ENCODE results near the gene LIMK2.
"Not testable (repeated sequence)": the region's sequence is repeated elsewhere in the genome, so short reads cannot be mapped to it uniquely, and the experiment has no call there.

LIMK2 gene

DNA sequence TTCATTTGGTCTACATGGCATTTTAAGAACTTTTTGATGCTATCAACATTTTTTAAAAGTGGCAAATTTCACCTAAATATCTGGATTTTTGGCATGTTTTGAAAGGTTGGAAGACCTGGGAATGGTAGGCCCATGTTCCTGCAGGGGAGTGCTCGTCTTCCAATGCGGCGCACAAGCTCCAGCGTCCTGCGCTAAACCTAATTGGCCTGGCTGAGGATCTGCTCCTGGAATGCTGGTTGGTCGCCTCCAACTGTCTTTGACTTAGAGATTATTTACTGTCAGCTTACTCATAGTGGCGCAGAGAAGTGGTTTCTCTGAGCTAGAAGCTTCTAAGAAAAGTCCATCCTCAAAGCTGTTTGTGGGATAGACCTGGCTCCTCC lies 626 bp upstream of the LIMK2 start:
- DNase-seq (ENCODE audit: low spot score), result no peak

DNA sequence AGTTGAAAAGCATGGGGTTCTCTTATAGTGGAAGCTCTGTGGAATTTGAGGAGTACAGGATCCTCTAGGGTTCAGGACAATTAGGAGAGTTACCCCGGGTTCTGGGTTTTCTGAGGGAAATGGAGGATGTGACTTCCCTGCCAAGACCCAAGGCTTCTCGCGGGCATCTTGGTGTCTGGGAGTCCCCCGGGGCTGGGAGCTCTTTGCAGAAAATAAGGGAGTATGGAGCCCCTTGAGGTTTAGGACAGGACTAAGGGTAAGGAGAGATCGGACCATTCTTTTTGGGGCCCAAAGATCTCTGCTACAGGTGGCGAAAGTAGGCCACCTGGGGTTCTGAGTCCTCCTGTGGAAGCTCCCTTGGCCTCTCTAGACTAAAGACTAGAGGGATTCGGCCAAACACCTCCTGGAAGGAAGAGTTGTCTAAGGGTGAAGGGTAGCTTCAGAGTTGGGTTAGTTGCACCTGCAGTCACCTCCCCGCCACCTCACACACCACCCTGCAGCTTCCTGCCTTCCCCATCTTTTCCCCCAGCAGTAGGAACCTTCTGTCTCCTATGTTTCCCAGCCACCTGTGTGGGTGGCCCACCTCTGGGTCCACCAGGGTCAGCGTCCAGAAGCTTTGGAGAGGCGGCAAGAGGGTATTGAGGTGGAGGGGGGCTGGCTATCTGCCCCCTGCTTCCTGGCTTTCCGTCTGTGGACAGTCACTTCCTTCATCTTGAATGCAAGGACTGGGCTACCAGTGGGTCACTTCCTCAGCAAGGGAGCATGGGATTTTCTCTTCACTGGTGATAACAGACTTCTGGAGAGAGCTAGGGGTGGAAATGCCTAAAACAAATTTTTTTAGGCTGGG lies 908 bp downstream of the LIMK2 start:
- peak; percentile 15 for DNase-seq (ENCODE audit: low spot score)

DNA sequence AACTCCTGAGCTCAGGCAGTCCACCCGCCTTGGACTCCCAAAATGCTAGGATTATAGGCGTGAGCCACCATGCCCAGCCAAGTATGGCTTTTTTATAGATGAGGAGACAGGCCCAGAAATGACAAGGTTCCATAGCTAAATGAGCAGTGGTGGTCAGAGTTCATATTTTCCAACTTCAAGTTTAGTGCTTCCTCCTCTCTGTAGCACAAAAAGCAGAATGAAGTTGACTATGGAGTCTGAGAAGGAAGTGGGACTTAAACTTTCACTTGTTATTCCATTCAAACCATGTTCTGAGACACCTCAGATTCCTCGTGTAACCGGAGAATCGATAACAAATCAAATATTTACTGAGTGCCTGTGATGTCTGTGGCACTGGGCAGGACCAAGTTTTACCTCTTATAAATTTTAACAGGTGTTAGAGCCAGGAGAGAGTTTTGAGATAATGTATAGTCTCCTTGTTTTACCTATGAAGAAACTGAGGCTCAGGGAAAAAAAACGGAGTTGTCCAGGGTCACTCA lies 3.0 kb downstream of the LIMK2 start:
- DNase-seq (ENCODE audit: low spot score), result no peak

DNA sequence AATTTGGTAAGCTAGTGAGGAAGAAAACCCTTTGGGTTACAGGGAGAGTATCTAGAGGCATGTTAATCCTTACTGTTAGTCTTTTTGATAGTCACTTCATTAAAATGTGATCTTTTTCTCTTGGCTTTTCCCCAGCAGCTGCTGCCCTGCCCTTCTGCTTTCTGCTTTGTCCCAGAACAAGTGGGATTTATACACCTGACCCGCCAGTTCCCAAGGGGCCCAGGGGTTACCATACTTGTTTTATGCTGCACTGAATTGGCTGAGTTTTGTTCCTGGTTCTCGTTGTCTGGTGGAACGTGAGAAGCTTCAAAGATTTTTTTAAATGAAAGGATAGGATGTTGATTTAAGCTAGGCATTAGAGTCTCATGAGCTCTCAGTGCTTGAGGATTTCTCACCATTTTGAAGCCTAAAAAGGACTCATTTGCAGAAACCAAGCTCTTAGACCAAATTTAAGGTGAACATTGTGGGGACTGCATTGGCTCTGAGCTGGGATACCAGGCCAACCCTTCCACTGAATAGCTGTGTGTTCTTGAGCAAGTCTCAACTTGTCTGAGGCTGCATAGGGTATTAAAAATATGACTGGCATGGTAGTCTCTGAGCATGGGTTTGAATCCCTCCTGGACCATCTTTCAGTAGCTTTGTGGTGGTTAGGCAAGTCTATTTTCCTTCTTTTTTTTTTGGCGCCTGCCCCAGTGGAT lies 6.6 kb downstream of the LIMK2 start:
- DNase-seq (ENCODE audit: low spot score), result no peak

DNA sequence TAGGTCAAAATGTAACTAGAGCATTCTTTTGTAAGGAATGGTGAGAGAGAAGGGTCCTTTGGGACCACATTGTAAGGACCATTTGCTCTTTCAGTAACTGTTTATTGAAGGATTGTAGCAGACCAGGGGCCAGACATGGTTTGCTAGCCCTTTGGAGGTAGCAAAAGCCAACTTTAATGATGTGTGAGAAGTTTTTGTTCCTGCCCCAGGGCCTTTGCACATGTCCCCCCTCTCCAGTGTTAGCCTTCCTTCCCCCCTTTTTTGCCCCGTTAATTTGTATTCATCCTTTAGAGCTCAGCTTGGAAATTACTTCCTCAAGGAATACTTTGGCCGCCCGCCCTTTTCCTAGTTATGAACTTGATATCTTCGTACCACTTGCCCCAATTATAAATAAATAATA lies 9.0 kb downstream of the LIMK2 start:
- DNase-seq (ENCODE audit: low spot score), result no peak

DNA sequence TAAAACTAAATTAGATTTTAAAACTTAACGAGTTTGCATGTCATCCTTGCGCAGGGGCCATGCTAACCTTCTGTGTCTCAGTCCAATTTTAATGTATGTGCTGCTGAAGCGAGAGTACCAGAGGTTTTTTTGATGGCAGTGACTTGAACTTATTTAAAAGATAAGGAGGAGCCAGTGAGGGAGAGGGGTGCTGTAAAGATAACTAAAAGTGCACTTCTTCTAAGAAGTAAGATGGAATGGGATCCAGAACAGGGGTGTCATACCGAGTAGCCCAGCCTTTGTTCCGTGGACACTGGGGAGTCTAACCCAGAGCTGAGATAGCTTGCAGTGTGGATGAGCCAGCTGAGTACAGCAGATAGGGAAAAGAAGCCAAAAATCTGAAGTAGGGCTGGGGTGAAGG lies 10.6 kb downstream of the LIMK2 start:
- no peak for DNase-seq (ENCODE audit: low spot score)

DNA sequence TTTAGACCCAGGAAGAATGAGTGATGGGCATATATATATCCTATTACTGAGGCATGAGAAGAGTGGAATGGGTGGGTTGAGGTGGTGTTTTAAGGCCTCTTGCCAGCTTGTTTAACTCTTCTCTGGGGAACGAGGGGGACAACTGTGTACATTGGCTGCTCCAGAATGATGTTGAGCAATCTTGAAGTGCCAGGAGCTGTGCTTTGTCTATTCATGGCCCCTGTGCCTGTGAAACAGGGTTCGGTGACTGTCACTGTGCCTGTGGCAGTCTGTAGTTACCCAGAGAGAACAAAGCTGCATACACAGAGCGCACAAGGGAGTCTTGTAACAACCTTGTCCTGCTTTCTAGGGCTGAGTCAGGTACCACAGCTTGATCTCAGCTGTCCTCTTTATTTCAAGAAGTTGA lies 11.7 kb downstream of the LIMK2 start:
- no peak for DNase-seq (ENCODE audit: low spot score)

DNA sequence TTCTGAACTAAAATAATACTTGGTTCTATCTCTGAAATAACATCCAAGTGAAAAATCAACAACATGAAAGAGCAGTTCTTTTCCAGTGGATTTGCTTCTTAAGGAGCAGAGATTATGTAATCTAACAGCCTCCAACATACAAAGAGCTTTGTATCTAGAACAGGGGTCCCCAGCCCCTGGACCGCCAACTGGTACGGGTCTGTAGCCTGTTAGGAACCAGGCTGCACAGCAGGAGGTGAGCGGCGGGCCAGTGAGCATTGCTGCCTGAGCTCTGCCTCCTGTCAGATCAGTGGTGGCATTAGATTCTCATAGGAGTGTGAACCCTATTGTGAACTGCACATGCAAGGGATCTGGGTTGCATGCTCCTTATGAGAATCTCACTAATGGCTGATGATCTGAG lies 12.6 kb downstream of the LIMK2 start:
- not testable (repeated sequence) for DNase-seq (ENCODE audit: low spot score)

DNA sequence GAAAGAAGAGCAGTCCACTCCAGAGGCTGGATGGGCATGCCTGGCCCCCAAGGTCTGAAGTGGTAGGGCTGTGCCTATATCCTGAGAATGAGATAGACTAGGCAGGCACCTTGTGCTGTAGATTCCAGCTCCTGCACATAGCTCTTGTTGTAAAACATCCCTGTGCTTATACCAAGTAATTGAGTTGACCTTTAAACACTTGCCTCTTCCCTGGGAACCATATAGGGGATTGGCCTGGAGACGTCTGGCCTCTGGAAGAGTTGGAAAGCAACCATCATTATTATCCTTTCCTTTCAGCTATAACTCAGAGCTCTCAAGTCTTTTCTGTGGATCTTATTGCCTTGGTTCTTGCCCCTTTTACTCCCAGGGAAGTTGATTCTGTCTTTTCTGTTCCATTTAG lies 15.1 kb downstream of the LIMK2 start:
- no peak for DNase-seq (ENCODE audit: low spot score)

DNA sequence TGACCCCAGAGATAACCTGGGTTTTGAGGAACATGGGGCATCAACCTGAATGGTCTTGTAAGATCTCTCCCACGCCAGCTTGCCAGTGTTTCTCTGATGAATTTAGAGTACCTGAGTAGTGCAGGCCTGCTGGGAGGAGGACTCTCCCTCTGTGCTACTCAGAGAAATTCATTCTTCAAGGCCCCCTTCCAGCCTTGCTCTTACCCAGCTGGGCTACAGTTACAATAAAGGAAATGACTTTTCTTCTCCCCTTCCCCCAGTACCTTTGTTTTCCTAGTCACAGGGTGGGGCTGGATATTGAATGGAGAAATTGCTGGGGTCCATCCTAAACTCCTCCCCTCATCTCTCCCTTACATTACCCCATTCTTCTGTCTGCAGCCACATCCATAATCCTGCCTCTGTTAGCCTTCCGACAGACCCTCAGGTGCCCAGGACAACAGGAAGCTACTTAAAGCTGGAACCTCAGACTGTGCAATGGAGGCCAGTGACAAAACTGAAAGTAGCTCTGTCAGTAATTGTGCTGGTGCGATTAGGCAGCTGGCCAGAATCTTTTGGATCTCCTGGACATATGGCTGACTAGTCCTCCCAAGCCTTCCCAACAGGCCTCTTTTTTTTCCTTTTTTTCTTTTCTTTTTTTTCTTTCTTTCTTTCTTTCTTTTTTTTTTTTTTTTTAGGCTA lies 17.4 kb downstream of the LIMK2 start:
- DNase-seq (ENCODE audit: low spot score), result peak; percentile 19

DNA sequence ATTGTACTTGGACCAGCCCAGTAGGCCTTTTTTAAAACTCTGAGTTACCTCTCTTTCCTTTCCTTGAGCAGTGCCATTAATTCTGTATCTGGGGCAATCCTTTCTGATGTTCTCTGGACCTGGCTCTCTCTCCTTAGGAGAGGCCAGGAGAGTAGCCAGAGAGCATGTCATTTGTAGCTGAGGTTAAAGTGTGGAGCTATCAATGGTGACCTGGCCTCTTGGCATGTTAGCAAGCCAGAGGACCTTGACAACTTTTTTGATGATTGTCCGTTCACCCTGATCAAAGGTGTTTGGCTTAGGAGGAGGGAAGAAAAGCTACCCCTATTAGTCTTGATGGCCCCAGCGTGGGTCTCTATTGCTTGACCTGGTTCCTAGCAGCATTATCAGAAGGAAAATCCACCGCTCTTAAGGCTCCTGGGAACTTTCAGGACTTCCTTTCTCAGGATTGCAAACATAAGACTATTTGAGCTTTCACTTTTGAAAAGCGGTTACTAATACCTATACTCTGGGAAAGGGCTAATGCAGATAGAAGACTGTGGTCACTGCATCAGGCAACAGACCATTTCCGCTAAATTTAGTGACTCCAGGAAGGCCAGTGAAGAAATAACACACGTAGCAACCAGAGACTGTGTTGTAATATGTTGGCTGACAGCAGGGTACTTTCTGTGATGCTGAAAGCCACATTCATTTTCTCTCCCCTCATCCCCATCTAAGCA lies 18.2 kb downstream of the LIMK2 start:
- no peak for DNase-seq (ENCODE audit: low spot score)

DNA sequence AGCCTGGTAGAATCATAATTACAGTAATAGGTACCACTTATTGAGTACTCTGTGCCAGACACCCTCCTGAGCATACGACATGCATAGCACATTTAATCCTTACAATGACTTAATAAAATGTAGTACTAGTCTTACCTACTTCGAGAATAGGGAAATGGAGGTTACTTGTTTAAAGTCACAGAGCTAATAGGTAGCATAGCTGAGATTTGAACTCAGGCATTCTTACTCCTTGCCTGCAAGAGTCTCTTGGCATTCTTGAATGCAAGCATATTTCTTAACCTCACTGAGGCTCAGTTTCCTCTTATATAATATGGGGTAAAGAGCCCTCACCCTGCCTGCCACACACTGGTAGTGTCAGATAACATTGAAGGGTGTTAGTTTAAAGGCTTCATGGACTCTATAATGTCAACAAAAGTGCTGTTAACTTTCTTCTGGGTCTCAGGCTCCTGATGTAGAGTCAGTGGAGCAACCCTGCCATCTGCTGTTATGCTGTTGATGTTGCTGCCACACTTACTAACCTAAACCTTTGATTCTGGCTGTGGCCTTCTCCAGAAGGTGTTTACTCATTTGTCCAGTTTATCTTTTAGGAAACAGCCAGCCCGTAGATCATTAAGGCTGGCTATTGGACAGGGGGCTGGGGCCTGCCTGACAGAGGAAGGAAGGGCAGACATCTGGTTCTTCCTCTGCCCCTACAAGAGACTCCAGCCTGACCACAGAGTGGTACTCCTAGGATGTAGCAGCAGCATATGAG lies 18.9 kb downstream of the LIMK2 start:
- peak; percentile 66 for DNase-seq (ENCODE audit: low spot score)

DNA sequence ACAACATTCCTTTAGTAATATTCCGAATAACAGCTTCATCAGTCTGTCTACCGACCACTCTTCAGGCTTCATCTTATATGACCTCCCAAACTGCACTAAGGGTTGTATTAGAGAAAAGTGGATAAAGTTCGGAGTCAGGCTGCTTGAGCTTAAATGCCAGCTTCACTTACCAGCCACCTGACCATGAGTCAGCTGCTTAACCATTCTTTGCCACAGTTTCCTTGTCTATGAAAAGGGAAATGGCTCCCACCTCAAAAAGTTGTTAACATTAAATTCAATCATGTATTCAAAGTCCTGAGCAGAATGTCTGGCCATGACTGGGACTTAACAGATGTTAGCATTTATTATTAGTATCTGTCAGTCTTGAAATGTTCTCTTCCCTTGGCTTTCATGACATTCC lies 20.9 kb downstream of the LIMK2 start:
- DNase-seq (ENCODE audit: low spot score), result no peak

DNA sequence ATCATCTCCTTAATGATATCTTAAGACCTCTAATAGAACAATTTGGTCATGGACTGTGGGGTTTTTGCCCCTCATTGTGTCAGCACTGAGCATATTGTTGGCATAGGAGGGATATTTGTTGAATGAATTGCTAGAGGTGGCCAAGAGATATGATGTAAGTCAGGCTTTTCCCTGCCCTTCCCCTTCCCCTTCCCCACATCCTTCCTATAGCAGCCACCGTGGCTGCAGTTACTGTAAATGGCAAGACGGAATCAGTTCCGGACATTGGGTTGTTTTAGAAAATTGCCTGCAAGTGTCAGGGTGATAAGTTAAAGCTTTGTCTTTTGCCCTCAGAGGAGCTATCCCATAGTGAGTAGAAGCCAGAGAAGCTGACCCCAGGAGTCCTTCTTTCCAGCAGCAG lies 23.0 kb downstream of the LIMK2 start:
- no peak for DNase-seq (ENCODE audit: low spot score)

DNA sequence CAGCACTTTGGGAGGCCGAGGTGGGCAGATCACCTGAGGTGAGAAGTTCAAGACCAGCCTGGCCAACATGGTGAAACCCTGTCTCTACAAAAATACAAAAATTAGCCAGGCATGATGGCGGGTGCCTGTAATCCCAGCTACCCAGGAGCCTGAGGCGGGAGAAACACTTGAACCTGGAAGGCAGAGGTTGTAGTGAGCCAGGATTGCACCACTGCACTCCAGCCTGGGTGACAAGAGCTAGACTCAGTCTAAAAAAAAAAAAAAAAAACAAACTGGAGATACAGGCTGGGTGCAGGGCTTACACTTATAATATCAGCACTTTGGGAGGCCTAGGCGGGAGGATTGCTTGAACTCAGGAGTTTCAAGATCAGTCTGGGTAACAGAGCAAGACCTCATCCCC lies 23.9 kb downstream of the LIMK2 start:
- DNase-seq (ENCODE audit: low spot score), result not testable (repeated sequence)

DNA sequence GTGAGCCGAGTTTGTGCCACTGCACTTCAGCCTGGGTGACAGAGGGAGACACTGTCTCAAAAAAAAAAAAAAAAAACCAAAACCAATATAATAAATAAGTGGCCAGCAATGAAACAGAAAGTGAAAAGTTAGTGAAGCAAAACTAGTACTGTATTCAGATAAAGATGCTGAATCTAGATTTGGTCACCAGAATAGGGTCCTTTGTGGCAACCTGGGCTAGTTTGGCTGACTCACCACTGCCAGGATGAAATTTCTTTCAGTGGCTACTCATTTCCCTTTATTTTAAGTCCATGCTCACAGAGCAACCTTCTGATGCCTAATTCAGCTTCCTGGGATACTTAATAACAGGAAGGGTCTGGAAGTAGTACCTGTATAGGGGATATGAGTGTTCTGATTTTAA lies 26.0 kb downstream of the LIMK2 start:
- DNase-seq (ENCODE audit: low spot score), result no peak

DNA sequence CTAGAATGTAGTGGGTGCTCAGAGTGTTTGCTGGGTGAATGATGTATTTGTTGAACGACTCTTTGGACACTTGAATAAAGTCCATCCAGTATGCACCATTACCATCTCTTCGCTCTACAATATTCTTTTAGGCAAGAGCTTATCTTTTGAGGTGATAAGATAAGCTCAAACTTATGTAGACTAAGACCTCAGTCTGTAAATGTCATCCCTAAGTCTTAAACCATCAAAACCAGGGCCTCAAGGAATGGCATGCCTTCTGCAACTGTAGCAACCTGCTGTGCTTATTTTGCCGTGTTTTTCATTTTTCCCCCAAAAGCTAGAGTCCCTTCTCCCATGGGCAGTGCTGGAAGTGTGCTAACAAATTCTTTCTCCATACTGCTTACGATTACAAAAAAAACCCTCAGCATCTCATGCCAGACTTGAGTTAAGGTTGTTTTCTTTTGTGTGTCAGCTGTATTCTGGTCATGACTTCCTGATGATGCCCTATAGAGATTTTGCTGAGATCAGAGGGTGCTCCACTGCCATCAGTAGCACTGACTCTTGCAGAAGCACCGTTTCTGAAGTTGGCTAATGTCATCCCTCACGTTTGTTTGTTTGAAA lies 27.8 kb downstream of the LIMK2 start:
- DNase-seq (ENCODE audit: low spot score), result no peak

DNA sequence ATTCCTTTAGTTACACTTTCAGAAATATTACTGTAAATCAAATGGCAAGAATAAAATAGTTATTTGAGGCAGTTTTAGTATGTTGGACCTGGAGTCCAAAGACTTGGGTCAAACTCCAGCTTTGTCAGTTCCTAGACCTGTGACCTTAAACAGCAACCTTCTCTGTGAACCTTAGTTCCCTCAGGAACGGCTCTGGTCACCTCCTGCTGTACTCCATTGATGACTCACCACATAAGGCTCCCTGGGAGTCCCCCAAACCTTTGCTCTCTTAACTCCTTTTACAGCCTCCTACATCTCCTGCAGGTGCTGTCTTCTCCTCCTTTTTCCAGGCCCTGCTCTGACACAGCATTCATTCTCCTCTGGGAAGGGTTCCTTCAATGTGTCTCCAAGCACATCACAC lies 29.1 kb downstream of the LIMK2 start:
- DNase-seq (ENCODE audit: low spot score), result no peak

DNA sequence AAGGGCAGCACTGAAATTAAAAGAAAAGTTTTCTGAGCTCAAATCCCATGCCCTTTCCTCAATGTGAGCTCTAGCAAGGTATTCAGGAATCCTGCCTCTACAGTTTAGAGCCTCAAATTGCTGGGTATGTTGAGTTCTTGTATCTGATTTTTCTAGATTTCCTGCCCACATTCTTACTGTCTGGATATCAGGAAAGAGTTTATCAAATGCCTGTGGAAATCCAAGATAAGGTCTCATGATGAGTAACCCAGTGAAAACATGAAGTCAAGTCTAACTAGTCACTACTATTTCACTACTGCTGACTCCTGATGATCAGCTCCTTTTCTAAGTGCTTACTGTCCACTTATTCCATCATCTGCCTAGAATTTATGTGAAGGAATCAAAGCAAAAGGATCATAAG lies 29.8 kb downstream of the LIMK2 start:
- DNase-seq (ENCODE audit: low spot score), result no peak

DNA sequence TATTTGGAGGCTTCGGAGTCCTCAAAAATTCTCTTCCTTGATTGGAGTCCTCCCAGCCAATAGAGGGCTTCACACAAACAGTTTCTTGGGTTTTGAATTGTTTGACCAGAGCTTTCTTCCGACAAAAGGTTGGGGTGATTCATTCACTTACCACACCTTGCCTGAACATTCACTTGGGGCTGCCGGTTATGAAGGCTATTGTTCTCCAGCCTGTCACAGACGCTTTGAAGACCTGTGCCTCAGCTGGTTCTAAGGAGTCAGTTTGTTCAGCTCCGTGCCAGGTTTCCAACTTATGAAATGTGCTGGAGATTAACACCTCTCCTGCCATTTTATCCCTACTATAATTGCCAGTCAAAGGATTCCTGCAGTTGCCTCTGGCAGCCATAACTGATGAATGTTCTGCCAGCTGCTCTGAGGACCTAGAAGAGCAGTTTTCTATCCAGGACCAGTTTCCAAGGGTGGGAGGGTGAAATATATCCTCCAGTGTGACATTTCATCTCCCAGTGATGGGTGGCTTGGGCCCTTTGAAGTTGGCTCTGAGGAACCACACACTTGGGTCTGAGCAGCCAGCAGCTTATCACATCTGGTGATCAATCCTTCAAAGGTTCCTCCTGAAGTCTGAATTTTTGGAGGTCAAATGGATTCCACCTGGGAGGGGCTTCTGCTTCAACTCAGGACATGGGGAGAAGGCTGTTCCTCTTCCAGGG lies 31.4 kb downstream of the LIMK2 start:
- no peak for DNase-seq (ENCODE audit: low spot score)

Data from NAMALWA (cell line).